ENCODE data around the gene SEMA4A. TPM values are rescaled to one million over a fixed set of nuclear protein-coding genes. Genes with fewer than 3 reads are reported as not detected.
"Not testable (repeated sequence)": the region's sequence is repeated elsewhere in the genome, so short reads cannot be mapped to it uniquely, and the experiment has no call there.

The SEMA4A gene
- total RNA-seq, 2 experiments from 2014 or later = 53.3 to 64.5 TPM

DNA sequence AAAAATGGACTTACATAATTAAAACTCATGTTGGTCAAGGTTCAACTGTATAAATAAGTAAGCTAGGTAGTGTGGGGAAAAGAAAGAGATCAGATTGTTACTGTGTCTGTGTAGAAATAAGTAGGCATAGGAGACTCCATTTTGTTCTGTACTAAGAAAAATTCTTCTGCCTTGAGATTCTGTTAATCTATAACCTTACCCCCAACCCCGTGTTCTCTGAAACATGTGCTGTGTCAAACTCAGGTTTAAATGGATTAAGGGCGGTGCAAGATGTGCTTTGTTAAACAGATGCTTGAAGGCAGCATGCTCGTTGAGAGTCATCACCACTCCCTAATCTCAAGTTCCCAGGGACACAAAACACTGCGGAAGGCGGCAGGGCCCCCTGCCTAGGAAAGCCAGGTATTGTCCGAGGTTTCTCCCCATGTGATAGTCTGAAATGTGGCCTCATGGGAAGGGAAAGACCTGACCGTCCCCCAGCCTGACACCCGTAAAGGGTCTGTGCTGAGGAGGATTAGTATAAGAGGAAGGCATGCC is 28.1 kb downstream of the SEMA4A start:
- intact Hi-C loops (cut with DNase I, micrococcal nuclease); H3K4me3 Mint-ChIP-seq; POLR2A ChIA-PET; DNase-seq; ATAC-seq; H3K9me3 Mint-ChIP-seq (ENCODE audit: low read depth); H3K27ac Mint-ChIP-seq; H3K27me3 Mint-ChIP-seq: not testable (repeated sequence)
- peaks cover 21% of the 10 kb centered on the region for H3K4me1 Mint-ChIP-seq
- H3K36me3 Mint-ChIP-seq (ENCODE audit: low read depth) = peaks cover 19% of the 10 kb centered on the region
- CTCF ChIA-PET = interaction anchor here (0.6 to 1.0 kb wide), 3 partner anchors 13 to 204 kb away, joined by 3 to 6 read pairs (median 4); no protein-coding TSS in a partner anchor

DNA sequence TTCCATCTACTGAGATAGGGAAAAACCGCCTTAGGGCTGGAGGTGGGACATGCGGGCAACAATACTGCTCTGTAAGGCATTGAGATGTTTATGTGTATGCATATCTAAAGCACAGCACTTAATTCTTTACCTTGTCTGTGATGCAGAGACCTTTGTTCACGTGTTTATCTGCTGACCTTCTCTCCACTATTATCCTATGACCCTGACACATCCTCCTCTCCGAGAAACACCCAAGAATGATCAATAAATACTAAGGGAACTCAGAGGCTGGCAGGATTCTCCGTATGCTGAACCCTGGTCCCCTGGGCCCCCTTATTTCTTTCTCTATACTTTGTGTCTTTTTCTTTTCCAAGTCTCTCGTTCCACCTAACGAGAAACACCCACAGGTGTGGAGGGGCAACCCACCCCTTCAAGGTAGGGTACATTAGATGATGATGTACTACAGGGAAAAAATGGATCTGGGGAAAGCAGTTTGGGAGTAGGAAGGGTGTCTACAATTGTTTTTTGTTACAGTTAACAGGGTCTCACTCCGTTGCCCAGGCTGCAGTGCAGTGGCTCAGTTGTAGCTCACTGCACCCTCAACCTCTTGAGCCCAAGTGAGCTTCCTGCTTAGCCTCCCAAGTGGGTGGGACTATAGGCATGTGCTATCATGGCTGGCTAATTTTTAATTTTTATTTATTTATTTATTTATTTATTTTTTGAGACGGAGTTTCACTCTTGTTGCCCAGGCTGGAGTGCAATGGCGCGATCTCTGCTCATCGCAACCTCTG is 28.8 kb downstream of the SEMA4A start:
- H3K27ac Mint-ChIP-seq; H3K27me3 Mint-ChIP-seq; ATAC-seq; POLR2A ChIA-PET; intact Hi-C loops (cut with DNase I, micrococcal nuclease); H3K9me3 Mint-ChIP-seq (ENCODE audit: low read depth); H3K4me3 Mint-ChIP-seq; DNase-seq: not testable (repeated sequence)
- CTCF ChIA-PET = interaction anchor here (1.0 kb wide), 1 partner anchor 22 kb away, joined by 3 read pairs; no protein-coding TSS in a partner anchor
- H3K4me1 Mint-ChIP-seq = peaks cover 18% of the 10 kb centered on the region
- H3K36me3 Mint-ChIP-seq (ENCODE audit: low read depth) = peaks cover 16% of the 10 kb centered on the region

GRCh38 chr1:156186347-156187177 is 33.2 kb downstream of the SEMA4A start:
- intact Hi-C loops (cut with DNase I, micrococcal nuclease); H3K9me3 Mint-ChIP-seq (ENCODE audit: low read depth); ATAC-seq: not testable (repeated sequence)

GRCh38 chr1:156190265-156190664 is 36.9 kb downstream of the SEMA4A start:
- ATAC-seq; H3K27ac Mint-ChIP-seq; H3K27me3 Mint-ChIP-seq; H3K4me3 Mint-ChIP-seq; H3K9me3 Mint-ChIP-seq (ENCODE audit: low read depth); DNase-seq; CTCF ChIA-PET; POLR2A ChIA-PET: not testable (repeated sequence)
- peaks cover 22% of the 10 kb centered on the region for H3K36me3 Mint-ChIP-seq (ENCODE audit: low read depth)
- H3K4me1 Mint-ChIP-seq = peaks cover 24% of the 10 kb centered on the region
- intact Hi-C loops (cut with DNase I, micrococcal nuclease) = loop anchor here in 1 of 2 experiments (5.0 kb wide), 1 partner anchor 92 kb away; the partner anchor contains the start of genes SMG5 and TMEM79

More at GRCh38 chr1:156186347-156187177, 33.2 kb downstream of the SEMA4A start:
- not testable (repeated sequence) for H3K4me3 Mint-ChIP-seq; DNase-seq; H3K27me3 Mint-ChIP-seq; H3K27ac Mint-ChIP-seq; H3K4me1 Mint-ChIP-seq; H3K36me3 Mint-ChIP-seq (ENCODE audit: low read depth)
- ChIA-PET POLR2A (interaction anchor here (0.6 kb wide), 1 partner anchor 24 kb away, joined by 3 read pairs; no protein-coding TSS in a partner anchor), CTCF (interaction anchor here (1.0 kb wide), 1 partner anchor 39 kb away, joined by 3 read pairs; no protein-coding TSS in a partner anchor)

DNA sequence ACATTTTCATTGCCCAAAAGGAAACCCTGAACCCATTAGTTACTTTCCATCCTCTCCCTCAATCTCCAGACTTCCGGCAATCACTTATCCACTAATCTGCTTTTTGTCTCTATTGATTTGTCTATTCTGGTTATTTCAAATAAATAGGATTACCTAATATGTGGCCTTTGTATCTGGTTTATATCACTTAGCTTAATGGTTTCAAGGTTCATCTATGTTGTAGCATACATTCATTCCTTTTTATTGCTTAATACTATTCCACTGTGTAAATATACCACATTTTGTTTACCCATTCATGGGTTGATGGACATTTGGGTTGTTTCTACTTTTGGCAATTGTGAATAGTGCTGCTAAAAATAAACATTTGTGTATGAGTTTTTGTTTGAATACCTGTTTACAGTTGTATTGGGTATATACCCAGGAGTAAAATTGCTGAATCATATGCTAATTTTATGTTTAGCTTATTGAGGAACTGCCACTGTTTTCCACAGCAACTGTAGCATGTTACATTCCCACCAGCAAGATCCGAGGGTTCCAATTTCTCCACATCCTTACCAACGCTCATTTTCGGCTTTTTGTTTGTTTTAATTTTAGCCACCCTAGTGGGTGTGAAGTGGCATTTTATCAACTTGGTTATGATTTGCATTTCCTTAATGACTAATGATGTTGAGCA is 38.0 kb downstream of the SEMA4A start:
- no peak for DNase-seq
- ATAC-seq = no peak
- POLR2A ChIA-PET = interaction anchor here (0.7 kb wide), 1 partner anchor 64 kb away, joined by 3 read pairs; no protein-coding TSS in a partner anchor
- intact Hi-C loops (cut with DNase I, micrococcal nuclease) = loop anchor here in 1 of 2 experiments (5.0 kb wide), 1 partner anchor 91 kb away; the partner anchor contains the start of genes SMG5 and TMEM79
- peaks cover 4% of the 10 kb centered on the region for H3K9me3 Mint-ChIP-seq (ENCODE audit: low read depth)
- CTCF ChIA-PET = interaction anchor here (1.0 to 1.5 kb wide), 2 partner anchors 32 to 34 kb away, joined by 4 to 5 read pairs; no protein-coding TSS in a partner anchor
- peaks cover 35% of the 10 kb centered on the region for H3K4me1 Mint-ChIP-seq
- no peaks in the 10 kb centered on the region for H3K27me3 Mint-ChIP-seq
- H3K36me3 Mint-ChIP-seq (ENCODE audit: low read depth) = peaks cover 31% of the 10 kb centered on the region
- H3K4me3 Mint-ChIP-seq = no peak overlapping the region
- peak overlapping the region; percentile 44 for H3K27ac Mint-ChIP-seq

- ChIA-PET CTCF (interaction anchor here (0.7 to 1.7 kb wide), 4 partner anchors 12 to 398 kb away, joined by 3 to 4 read pairs (median 3); no protein-coding TSS in a partner anchor), POLR2A (interaction anchor here (1.9 kb wide), 1 partner anchor 20 kb away, joined by 17 read pairs; the partner anchor contains the start of gene PMF1)
- intact Hi-C loops (cut with DNase I, micrococcal nuclease) = loop anchor here (1.0 to 5.0 kb wide), 5 partner anchors 32 to 264 kb away; partner anchors contain the start of genes SMG5 (in 1 of the 2), TMEM79 (in 1 of the 2) and UBQLN4 (in 1 of the 2)
- H3K4me3 Mint-ChIP-seq = peak overlapping the region; percentile 100
- peaks cover 43% of the 10 kb centered on the region for H3K4me1 Mint-ChIP-seq
- ATAC-seq (no peak), DNase-seq (no peak)
- no peaks in the 10 kb centered on the region for H3K27me3 Mint-ChIP-seq
- H3K9me3 Mint-ChIP-seq (ENCODE audit: low read depth) = no peaks in the 10 kb centered on the region
- H3K27ac Mint-ChIP-seq = peak overlapping the region; percentile 97
- peaks cover 41% of the 10 kb centered on the region for H3K36me3 Mint-ChIP-seq (ENCODE audit: low read depth)
Observed at GRCh38 chr1:156193208-156193487, 39.8 kb downstream of the SEMA4A start.

DNA sequence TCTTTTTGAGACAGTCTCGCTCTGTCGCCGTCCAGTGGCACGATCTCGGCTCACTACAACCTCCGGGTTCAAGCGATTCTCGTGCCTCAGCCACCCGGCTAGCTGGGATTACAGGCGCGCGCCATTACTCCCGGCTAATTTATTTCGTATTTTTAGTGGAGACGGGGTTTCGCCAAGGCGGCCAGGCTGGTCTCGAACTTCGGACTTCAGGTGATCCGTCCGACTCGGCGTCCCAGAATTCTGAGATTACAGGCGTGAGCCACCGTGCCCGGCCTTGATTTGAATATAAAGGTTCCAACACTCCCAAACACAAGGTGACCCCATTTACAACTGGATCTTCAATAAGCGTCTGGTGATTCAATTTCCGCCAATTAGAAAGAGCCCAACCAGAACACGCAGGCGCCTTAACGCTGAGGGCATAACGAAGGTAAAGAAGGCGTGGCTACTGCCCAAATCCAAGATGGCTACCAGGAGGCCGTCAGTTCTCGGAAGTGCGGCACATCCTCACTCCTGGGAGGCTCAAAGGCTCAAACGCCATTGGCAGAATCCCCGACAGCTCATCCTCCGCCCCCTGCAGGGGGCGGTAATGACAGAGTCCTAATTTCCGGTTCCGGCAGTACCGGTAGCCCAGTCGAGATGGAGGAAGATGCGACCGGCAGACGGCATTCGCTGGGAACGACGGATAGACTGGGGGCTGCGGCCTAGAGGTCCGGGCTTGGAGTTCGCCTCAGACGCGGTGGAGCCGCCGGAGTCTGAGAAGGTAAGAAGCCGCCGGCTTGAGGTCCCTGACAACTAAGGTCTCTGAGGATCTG is 40.3 kb downstream of the SEMA4A start, which contains the start of gene SLC25A44:
Gene SLC25A44 (plus strand): TSS at position 617 of the 812 bp plus-strand sequence. CDS start 5,744 bp downstream, outside the sequence.
- POLR2A ChIA-PET = interaction anchor here (0.6 to 1.9 kb wide), 7 partner anchors 16 to 217 kb away, joined by 3 to 17 read pairs (median 4); partner anchors contain the start of gene PMF1
- peaks cover 43% of the 10 kb centered on the region for H3K4me1 Mint-ChIP-seq

GRCh38 chr1:156194300-156194652 is 40.9 kb downstream of the SEMA4A start:
- Mint-ChIP-seq H3K4me3 (peak overlapping the region; percentile 100), H3K27me3 (no peaks in the 10 kb centered on the region), H3K27ac (peak overlapping the region; percentile 97), H3K36me3 (ENCODE audit: low read depth) (peaks cover 48% of the 10 kb centered on the region), H3K9me3 (ENCODE audit: low read depth) (no peaks in the 10 kb centered on the region), H3K4me1 (peaks cover 43% of the 10 kb centered on the region)
- ChIA-PET POLR2A (interaction anchor here (0.6 to 1.9 kb wide), 5 partner anchors 19 to 218 kb away, joined by 3 to 17 read pairs (median 4); partner anchors contain the start of gene PMF1), CTCF (interaction anchor here (0.9 to 1.7 kb wide), 3 partner anchors 11 to 31 kb away, joined by 3 to 4 read pairs (median 4); no protein-coding TSS in a partner anchor)
- intact Hi-C loops (cut with DNase I, micrococcal nuclease) = loop anchor here (1.0 to 5.0 kb wide), 10 partner anchors 18 to 335 kb away; partner anchors contain the start of genes SMG5 (in 2 of the 2), CCT3 (in 1 of the 2), KHDC4 (in 1 of the 2) and PMF1 (in 1 of the 2)
- peak; percentile 41 for DNase-seq
- ATAC-seq = no peak

More for the DNA sequence above, 40.3 kb downstream of the SEMA4A start, which contains the start of gene SLC25A44:
- no peaks in the 10 kb centered on the region for H3K27me3 Mint-ChIP-seq
- DNase-seq (peak; percentile 98), ATAC-seq (peak; percentile 96)
- H3K36me3 Mint-ChIP-seq (ENCODE audit: low read depth) = peaks cover 43% of the 10 kb centered on the region
- H3K9me3 Mint-ChIP-seq (ENCODE audit: low read depth) = no peaks in the 10 kb centered on the region
- H3K4me3 Mint-ChIP-seq = peak within 1 kb of the TSS; percentile 100
- intact Hi-C loops (cut with DNase I, micrococcal nuclease) = loop anchor here (1.0 to 5.0 kb wide), 14 partner anchors 19 to 334 kb away; partner anchors contain the start of genes SMG5 (in 2 of the 2), CCT3 (in 1 of the 2), KHDC4 (in 1 of the 2) and PMF1 (in 1 of the 2)
- peak within 1 kb of the TSS; percentile 97 for H3K27ac Mint-ChIP-seq
- CTCF ChIA-PET = interaction anchor here (0.7 to 1.7 kb wide), 8 partner anchors 12 to 397 kb away, joined by 3 to 4 read pairs (median 3); no protein-coding TSS in a partner anchor

GRCh38 chr1:156195853-156196252 is 42.5 kb downstream of the SEMA4A start:
- peaks cover 43% of the 10 kb centered on the region for H3K4me1 Mint-ChIP-seq
- intact Hi-C loops (cut with DNase I, micrococcal nuclease) = loop anchor here (2.0 kb wide), 3 partner anchors 17 to 261 kb away; partner anchors contain the start of genes KHDC4 (in 1 of the 2) and PMF1 (in 1 of the 2)
- peaks cover 64% of the 10 kb centered on the region for H3K36me3 Mint-ChIP-seq (ENCODE audit: low read depth)
- no peaks in the 10 kb centered on the region for H3K9me3 Mint-ChIP-seq (ENCODE audit: low read depth)
- ChIA-PET POLR2A (interaction anchor here (1.5 kb wide), 1 partner anchor 17 kb away, joined by 8 read pairs; the partner anchor contains the start of gene PMF1), CTCF (interaction anchor here (1.4 kb wide), 1 partner anchor 50 kb away, joined by 3 read pairs; no protein-coding TSS in a partner anchor)
- H3K27ac Mint-ChIP-seq = peak overlapping the region; percentile 80
- peak overlapping the region; percentile 100 for H3K4me3 Mint-ChIP-seq
- H3K27me3 Mint-ChIP-seq = no peaks in the 10 kb centered on the region
- ATAC-seq = no peak
- DNase-seq = no peak

All from activated CD4-positive, alpha-beta T cell treated with anti-CD3 and anti-CD28 coated beads for 36 hours (primary cell).